GM19238 (cell line): ENCODE measurements around the gene PPIE.

Source experiments
- DNase-seq: peaks from one replicate; pipeline ENCODE4 v3.0.0; 2011; ENCODE audit warnings: low spot score; ENCODE audit not compliant: insufficient read length

PPIE gene

DNA sequence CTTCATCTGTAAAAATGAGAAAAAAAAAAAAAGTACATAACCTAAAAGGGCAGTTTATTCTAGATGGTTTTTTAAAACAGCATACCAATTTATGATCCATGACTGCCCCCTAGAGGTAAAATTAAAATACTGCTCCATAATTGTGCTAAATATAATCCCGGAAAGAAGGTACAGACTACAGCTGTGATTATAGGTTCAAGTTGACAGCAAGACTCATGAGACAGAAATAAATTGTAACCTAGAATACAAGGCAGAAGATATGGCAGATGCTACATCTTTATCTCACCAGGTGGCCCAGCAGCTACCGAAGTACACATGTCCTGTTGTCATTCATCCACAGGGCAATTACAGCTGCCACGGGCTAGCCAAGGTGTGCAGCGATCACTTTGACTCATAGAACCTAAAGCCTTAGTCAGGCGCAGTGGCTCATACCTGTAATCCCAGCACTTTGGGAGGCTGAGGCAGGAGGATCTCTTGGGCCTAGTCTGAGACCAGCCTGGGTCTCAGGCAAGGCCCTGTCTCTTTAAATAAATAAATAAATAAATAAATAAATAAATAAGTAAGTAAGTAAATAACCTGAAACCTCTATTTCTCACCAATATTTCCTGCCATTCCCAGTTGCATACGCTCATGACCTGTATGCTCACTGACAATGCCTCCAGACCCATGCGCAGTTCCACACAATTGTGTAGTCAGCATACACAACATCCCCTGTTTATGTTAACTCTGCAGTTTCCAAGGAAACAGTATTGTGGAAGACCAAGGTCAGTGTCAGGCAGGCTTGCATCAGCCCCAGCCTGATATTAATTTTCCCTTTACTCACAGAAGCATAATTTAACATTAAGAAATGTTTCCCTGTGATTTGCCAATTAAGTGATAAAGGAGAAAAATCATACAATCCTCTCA is 18.3 kb upstream of the PPIE start:
- no peak for DNase-seq

DNA sequence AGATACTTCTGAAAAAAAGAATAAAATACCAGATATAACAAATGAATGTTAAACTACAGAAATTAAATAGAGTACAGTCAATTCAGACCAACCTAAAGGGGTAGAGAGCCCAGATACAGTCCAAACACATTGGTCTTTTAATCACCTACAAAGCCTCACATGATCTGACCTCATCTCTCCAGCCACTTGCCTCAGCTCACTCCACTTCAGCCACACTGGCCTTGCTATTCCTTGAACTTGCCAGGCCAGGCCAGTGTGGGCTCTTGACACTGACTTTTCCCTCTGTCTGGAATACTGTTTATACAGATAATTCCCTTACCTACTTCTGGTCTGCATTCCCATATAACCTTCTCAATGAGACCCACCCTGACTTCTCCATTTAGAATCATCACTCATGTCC is 17.0 kb upstream of the PPIE start:
- DNase-seq: no peak

DNA sequence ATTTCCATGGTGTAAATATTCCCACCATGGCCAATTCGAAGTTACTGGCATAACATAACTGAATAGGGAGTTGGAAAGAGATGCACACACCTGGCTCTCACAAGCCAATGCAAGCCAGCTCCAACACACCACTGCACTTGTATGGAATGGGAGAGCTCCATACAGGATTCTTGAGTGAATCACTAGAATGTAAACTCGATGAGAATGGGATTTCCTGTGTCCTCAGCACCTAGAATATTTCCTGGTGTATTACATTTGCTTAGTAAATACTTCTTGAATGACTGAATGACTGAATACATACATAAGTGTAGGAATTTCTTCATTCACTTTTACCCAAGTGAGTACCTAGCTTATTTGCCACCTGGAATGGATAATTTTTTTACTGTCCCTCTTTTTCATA is 16.2 kb upstream of the PPIE start:
- DNase-seq: no peak

DNA sequence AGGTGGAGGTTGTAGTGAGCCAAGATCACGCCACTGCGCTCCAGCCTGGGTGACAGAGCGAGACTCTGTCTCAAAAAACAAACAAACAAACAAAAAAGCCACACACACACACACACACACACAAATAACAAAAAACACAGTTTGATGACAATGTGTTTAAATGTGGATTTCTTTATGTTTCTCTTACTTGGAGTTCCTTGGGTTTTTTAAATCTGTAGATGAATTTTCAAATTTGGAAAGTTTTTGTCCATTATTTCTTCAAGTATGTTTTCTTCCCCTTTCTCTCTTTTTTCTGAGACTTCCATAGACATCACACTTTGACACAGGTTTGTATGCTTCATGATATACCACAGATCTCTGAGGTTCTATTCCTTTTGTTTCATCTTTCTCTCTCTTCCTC is 12.1 kb upstream of the PPIE start:
- DNase-seq: no peak

DNA sequence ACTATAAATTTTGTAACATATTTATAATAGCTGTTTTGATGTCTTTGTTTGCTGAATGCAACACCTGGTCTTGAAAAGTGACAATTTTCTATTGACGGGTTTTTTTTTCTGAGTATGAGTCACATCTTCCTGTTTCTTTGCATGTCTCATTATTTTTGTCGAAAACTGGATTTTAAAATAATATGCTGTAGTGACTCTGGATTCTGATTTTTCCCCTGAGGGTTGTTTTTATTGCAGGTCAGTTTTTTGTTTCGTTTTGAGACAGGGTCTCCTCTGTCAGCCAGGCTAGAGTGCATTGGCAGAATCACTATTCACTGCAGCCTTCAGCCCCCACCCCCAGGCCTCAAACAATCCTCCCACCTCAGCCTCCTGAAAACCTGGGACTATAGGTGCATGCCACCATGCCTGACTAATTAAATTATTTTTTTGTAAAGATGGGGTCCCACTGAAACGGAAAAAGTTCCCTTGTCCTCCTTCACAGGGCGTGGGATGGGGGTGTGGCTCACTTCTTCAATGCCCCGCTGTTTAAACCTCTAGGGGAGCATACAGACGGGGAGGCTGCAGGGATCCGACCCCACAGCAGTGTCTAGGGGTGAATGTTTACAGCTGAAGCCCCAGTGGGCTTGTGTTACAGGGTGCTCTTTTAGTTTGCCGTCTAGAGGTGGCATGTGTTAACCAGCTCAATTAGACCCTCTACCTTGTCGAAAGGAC is 11.3 kb upstream of the PPIE start:
- no peak for DNase-seq

DNA sequence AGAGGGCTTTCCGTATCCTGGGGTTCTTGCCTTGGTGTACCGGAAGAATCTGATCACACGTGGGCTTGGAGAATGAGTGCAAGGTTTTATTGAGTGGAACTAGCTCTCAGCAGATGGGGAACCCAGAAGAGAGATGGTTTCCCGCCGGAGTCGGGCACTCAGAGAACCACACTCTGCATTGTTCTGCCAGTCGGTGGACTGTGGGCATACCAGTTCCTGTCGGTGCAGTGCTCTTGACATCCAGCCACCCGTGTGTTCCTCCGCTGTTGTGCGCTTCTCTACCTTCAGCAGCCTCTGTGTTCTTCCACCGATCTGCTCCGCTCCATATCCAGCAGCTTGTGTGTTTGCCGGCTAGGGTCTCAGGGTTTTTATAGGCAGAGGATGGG is 10.8 kb upstream of the PPIE start:
- no peak for DNase-seq

DNA sequence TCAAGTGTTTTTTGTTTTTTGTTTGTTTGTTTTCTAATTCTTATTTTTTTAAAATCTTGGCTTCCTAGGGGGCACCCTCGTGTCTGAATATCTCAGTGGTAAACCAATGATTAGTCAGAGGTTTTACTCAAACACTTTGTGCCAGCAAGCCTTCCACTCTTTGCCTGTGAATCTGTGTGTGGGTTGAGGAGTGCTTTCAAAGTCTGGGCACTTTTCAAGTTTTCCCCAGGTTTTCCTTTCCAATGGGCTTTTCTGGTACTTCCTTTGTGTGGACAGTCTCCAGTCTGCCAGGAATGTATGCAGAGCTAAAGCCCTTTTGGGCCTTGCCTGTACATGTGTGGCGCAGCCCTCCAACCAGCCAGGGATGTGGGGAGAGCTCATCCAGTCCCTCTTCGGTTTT is 9.7 kb upstream of the PPIE start:
- DNase-seq: no peak

DNA sequence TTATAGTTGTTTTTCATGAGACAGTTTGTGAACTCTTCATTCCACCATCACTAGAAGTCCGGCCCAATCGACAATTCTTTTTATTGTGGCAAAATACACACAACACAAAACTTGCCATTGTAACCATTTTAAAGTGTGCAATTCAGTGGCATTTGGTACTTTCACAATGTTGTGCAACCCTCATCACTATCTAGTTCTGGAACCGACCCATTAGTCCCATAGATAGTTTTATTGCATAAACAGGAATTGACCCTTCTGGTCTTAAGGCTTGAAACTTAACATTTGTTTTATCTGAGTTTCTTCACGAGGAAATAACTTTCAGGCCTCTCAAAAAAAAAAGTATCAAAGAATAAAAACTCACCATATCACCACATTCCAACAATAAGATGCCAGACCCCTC is 8.8 kb upstream of the PPIE start:
- no peak for DNase-seq

DNA sequence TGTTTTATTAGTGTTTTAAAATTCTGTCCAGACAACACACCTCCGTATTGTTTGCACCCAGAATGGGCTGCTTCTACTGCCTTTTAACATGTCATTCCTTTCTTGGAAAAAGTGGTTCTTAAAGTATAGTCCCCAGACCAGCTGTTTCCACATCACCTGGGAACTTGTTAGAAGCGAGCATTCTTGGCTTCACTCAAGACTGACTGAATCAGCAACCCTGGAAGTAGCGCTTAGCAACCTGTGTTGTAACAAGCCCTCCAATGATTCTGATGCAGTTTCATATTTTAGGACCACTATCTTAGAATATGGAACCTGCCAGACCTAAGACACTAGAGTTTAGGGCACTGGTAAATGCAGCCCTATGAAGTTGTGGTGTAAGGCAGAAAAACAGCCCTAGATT is 6.0 kb upstream of the PPIE start:
- DNase-seq: no peak

DNA sequence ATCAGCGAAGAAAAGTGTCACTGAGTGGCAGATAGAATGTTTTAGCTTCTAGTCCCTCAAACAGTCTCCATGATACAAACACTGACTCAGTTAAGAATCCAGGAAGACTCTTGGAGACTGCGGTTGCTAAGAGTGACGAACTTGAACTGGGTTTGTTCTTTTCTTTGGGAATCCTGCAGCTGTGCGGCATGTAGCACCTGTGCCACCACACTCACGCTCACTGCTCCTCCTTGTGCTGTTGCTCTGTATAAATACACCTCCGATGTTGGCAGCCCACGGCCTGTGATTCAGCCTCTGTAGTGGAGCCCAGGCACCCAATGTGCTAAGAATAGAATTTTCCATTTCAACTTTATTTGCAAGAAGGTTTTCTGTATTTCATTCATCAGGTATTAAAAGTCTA is 5.5 kb upstream of the PPIE start:
- DNase-seq: no peak

DNA sequence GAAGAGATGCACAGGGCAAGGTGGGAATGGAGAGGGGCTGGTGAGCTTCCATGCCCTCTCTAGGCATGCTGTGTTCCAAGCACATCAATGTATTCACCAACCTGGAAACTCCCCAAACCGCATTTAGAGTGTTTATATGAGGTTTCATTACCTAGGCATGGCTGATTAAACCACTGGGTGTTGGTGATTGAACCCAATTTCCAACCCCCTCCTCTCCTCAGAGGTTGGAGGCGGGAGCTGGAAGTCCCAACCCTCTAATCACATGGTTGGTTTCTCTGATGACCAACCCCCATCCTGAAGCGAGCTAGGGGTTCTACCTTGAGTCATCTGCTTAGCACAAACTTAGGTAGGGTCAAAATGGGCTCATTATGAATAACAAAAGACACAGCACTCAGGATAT is 3.0 kb upstream of the PPIE start:
- no peak for DNase-seq

DNA sequence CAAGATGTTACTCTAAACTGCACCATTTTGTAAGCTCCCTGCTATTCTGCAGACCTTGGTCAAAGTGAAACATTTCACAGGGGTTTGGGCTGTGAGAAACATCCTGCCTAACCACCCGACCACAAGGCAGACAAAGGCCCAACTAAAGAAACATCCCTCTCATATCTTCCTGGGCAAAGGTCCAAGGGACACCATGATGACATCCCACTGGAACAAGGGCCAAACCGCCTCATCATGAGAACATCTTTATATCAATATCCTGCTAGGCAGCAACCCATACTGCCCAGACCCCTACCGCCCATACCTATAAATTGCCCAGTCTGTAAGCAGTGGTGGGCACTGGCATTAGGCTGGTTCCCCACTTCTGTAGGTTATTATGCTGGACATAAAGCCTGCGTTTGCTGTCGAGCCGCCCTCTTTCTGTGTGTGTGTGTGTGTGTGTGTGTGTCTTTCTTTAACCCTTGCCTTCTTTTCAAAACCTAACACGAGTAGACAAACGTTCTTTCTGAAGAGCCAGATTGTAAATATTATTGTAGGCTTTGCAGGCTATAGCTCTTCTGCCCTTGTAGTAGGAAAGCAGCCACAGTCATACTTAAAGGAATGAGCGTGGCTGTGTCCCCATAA is 1.0 kb upstream of the PPIE start:
- DNase-seq: no peak

DNA sequence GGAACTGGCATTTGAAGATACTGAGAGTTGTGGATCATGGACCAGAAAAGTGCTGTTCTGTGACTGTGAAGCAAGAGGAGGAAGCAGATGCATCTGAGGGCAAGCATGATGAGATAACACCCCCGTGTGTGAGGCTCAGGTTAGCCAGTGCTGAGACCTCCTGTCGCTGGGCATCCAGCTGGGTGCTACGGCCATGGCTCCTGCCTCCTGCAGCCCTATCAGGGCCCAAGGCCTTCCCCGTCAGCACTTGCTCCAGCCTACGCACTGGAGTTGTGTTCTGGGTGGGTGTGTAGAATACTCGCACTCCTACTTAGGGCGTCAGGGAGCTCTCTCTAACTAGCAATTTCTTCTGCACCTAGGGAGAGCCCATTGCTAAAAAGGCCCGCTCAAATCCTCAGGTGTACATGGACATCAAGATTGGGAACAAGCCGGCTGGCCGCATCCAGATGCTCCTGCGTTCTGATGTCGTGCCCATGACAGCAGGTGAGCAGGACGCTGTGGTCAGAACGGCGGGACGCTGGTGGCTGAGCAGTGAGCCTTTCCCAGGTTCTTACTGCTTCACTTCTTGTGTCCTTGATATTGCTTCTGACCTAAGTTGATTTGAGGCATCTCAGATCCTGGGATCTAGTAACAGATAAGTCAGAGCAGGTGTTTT is 6.5 kb downstream of the PPIE start:
- no peak for DNase-seq

DNA sequence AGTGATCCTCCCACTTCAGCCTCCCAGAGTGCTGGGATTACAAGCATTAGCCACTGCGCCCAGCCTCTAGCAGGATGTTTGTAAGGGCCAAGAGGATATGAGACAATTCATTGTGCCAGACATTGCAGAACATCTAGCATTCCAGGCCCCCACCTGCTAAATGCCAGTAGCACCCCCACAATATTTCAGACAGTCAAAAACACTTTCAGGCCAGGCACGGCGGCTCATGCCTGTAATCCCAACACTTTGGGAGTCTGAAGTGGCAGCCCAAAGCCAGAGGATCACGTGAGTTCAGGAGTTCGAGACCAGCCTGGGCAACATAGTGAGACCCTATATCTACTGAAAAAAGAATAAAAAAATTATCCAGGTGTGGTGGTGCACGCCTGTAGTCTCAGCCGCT is 12.9 kb downstream of the PPIE start:
- no peak for DNase-seq

DNA sequence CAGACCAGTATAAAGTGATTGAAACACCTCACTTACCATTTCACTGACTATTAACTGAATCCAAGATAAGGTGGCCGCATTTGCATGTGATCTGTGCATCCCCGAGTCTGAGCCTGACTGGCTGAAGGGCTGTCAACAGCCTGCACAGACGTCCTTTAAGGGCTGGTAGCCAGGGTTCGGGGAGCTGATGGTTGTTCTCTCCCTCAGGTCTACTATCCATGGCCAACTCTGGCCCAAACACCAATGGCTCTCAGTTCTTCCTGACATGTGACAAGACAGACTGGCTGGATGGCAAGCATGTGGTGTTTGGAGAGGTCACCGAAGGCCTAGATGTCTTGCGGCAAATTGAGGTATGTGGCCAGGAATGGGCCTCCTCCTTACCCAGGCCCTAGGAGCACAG is 14.0 kb downstream of the PPIE start:
- DNase-seq: no peak

DNA sequence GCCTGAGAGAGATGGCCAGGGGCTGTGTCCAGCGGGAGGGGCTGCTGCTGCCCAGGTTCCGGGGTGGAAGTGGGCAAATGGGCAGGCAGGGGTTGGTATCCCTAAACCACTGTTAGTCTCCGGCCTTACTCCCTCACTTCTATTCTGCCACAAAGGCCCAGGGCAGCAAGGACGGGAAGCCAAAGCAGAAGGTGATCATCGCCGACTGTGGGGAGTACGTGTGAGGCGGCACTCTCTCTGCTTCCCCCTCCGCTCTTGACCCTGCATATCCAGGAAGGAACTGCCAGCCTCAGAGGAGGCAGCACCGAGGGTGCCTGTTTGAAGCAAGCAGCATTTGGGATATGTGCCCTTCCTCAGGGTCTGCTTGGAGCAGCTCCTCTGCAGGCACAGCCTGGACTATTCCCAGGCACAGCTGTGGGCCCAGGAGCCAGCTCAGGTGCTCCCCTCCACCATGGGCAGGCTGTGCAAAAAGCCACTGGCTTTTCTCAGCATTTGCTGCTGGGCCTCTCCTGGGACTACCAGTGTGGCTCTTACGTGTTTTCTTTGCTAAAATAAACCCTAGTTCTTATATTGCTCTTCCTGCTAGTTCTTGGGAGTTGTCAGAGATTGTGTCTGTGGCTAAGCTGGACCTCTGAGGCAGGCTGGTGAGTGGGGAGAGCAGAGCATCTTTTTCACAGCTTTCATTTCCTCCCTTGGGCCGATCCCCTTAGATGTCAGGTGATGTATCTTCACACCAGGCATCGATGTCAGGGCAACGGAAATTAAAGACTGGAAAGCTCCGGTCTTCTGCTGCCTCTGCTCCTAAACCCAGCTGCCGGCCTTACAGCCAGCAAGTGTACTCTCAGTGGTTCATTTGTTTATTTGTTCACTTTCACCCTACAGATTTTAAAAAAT is 14.7 kb downstream of the PPIE start:
- no peak for DNase-seq

DNA sequence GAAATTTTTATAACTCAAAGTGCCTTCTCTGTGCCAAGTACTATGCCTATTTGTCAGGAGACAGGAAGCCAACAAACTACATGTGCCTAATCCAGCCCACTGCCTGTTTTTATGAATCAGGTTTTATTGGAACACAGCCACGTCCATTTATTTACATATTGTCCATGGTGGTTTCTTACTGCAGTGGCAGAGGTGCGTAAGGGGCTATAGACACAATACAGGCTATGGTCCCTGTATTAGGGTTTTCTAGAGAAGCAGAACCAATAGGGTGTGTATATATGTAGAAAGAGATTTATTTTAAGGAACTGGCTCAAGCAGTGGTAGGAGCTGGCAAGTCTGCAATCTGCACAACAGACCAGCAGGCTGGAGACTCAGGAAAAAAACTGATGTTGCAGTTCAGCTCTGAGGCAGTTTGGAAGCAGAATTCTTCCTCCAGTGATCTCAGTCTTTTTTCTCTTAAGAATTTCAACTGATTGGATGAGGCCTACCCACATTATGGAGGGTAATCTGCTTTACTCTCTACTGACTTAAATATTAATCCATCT is 15.4 kb downstream of the PPIE start:
- no peak for DNase-seq

DNA sequence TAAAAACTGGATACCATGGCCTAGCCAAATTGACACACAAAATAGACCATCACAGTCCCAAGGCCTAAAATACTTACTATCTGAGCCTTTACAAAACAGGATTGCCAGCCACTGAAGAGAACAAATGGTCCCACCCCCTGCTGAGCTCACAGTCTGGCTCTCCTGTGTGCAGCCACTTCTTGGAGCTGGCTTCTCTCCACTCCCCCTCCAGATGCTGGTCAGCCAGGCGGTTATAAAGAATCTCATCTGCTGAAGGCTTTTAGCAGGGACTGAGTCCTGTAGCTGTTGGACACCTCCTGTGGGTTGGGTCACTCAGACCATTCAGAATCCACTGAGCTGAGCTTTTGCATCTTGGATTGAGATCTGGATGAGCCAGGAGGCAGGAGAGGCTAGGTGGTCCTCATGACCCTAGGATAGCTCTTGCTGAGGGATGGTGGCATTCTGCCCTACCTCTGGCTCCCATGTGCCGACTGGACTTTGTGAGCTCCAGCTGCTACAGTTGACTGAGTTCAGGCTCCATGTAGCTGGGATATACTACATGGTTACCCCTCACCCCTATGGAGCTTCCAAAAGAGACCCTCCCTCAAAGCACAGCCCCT is 16.3 kb downstream of the PPIE start:
- DNase-seq: no peak

DNA sequence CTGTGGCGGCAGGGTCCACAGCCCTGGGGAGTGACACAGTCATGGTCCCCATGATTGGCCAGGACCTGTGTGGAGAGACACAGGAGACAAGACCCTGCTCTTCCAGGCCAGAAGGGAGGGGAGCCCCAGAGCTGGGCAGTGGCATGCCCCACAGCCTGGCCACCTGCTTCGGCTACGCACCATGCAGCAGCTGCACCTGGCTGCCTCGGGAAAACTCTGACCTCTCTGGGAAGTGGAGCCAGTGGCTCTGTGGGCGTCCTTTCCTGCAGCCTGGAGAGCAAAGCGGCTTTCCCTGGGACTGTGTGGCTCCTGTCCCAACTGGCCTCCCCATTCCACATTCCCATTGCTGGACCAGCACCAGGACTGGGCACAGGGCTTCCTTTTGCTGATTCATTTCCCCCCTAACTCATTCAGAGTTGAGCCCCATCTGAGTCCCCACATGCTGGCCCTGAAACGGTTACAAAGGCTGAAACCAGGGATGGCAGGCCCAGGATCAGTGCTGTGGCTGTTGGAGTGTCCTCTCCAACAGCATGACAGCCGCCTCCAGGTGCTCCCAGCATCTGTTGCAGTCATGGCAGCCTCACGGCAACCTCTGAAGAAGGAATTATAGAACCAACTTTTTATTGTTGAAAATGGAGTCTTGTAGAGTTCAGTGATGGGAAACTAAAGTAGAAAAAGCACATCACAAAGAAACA is 17.4 kb downstream of the PPIE start:
- no peak for DNase-seq

DNA sequence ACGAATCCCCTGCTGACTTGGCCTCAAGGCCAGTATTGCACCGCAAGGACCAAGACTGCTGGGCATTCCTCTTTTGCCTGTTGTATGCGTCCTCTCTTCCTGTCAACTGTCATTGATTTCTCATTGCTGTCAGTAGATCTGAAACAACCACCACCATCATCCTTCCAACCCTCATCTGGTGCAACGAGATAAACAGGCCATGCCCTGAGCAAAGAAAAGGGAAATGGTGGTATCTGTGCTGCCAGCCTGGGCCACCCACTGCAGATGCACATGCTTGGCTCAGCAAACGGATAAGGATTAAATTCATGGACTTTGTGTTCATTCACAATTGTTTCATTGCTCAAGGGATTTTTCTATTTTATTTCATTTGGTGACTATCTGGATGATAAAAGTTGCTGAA is 18.8 kb downstream of the PPIE start:
- no peak for DNase-seq
